ENCODE results near the gene PAMR1.

DNA sequence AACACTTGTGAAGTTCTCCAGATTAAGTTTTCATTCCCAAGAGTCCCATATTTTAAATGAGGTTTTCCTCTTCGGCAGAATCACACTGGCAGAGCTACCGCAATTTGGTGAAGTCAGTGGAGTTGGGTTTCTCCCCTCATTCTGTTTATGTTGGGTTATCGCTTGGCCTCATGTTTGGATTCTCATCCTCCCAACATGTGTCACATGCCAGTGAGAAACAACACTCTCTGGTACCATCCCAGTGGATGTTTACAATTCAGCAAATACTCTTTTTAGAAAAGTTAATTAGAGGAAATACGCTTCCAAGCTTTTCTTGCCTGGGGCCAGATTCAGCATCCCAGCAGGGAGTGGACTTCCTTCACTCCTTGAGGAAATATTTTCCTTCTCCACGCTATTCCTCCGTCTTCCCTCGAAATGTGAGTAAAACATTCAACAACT lies 2.1 kb downstream of the PAMR1 start:
- TF ChIP-seq MAX (IDR thresholded peaks at IDR 0.05) (no peak), POLR2A (IDR thresholded peaks at IDR 0.05; ENCODE audit: low read length) (no peak), CTCF (IDR thresholded peaks at IDR 0.05) (no peak), SMC3 (IDR thresholded peaks at IDR 0.05) (no peak), CHD2 (IDR thresholded peaks at IDR 0.05; ENCODE audit: low read length, partially characterized antibody) (no peak), SREBF2 (IDR thresholded peaks at IDR 0.05) (no peak), RARB (CRISPR knock-in tag; IDR thresholded peaks at IDR 0.05) (no peak), JUN (IDR thresholded peaks at IDR 0.05) (no peak), ZSCAN20 (CRISPR knock-in tag; IDR thresholded peaks at IDR 0.05) (no peak), CEBPB (IDR thresholded peaks at IDR 0.05) (no peak)

Measured in A549 (cell line).